ENCODE data around the gene DAAM1.

- TF ChIP-seq POLR2A (IDR thresholded peaks at IDR 0.05) = no peak
- TF ChIP-seq, protein P1, sequence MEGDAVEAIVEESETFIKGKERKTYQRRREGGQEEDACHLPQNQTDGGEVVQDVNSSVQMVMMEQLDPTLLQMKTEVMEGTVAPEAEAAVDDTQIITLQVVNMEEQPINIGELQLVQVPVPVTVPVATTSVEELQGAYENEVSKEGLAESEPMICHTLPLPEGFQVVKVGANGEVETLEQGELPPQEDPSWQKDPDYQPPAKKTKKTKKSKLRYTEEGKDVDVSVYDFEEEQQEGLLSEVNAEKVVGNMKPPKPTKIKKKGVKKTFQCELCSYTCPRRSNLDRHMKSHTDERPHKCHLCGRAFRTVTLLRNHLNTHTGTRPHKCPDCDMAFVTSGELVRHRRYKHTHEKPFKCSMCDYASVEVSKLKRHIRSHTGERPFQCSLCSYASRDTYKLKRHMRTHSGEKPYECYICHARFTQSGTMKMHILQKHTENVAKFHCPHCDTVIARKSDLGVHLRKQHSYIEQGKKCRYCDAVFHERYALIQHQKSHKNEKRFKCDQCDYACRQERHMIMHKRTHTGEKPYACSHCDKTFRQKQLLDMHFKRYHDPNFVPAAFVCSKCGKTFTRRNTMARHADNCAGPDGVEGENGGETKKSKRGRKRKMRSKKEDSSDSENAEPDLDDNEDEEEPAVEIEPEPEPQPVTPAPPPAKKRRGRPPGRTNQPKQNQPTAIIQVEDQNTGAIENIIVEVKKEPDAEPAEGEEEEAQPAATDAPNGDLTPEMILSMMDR (IDR thresholded peaks at IDR 0.05) = no peak
Observed at GRCh38 chr14:59214702-59215302, 26.3 kb downstream of the DAAM1 start.
